HCT116 (cell line): ENCODE data around the gene SIDT1. TPM values are rescaled to one million over a fixed set of nuclear protein-coding genes. Genes with fewer than 3 reads are reported as not detected.

Experiments
- ATAC-seq: fragments of 200-7000 bp; cut with Tn5 transposase; 2 replicates; pipeline ENCODE4 v1.9.1; 2020; ENCODE audit warnings: mild to moderate bottlenecking, moderate library complexity
- BruUV-seq: library from RNA; stranded (reverse); fragments of 400-500 nt; replicated peaks from 2 replicates; lab custom pipeline; 2021; lab: Mats Ljungman, UMichigan
- CTCF ChIA-PET: fragments of 300-600 bp; sonication (Branson Sonifier 250); formaldehyde crosslinking; loops from one replicate; lab custom pipeline; 2021; ENCODE audit warnings: antibody characterized with exemption; lab: Charles Lee
- POLR2A ChIA-PET: fragments of 300-600, 350-600 bp; sonication (Branson Sonifier 250); formaldehyde crosslinking; loops from one replicate; lab custom pipeline; 2021; ENCODE audit warnings: antibody characterized with exemption; lab: Charles Lee
- RAD21 ChIA-PET, 2 experiments: fragments of 300-600 bp; sonication (Branson Sonifier 250); formaldehyde crosslinking; loops; one replicate each; lab custom pipeline; 2023; ENCODE audit warnings: low total read pairs in 2 of 2; ENCODE audit not compliant: uncharacterized antibody in 2 of 2, unreplicated experiment in 2 of 2, low non-redundant PET in 1 of 2; lab: Charles Lee
- DNase-seq: peaks from one replicate; pipeline ENCODE4 v3.0.0-alpha.2; 2010; ENCODE audit warnings: low read depth, low spot score
- H2AFZ ChIP-seq: fragments of 200-600 bp; shearing (Covaris generic), sonication (generic); 2 replicates; pipeline ENCODE4 v1.6.1; 2017; ENCODE audit warnings: low read depth, mixed run types, mixed read lengths, antibody characterized with exemption, low read length; ENCODE audit not compliant: poor library complexity, severe bottlenecking
- H3K27ac ChIP-seq: 2 replicates; pipeline ENCODE4 v1.5.1; 2012; ENCODE audit warnings: low read depth, low read length
- H3K27me3 ChIP-seq: fragments of 200-600 bp; sonication (generic); 2 replicates; pipeline ENCODE4 v1.6.1; 2016; ENCODE audit warnings: mixed run types, low read length, mixed read lengths; ENCODE audit not compliant: insufficient read depth
- H3K36me3 ChIP-seq, 2 experiments: fragments of 200-500 bp in 1 of 2; fragments of 200-600 bp in 1 of 2; sonication (Bioruptor generic) in 1 of 2; sonication (generic) in 1 of 2; 2 replicates each; pipeline versions ENCODE4 v1.5.1 to v1.6.1; 2014 to 2016; ENCODE audit warnings: low read length in 2 of 2, inconsistent platforms in 1 of 2, mixed read lengths in 1 of 2, mixed run types in 1 of 2; ENCODE audit not compliant: insufficient read depth in 2 of 2, control insufficient read depth in 1 of 2
- H3K4me1 ChIP-seq, 2 experiments: fragments of 200-600 bp in 1 of 2; sonication (generic) in 1 of 2; 2 replicates each; pipeline versions ENCODE4 v1.5.1 to v1.6.1; 2012 to 2017; ENCODE audit warnings: low read length in 2 of 2, inconsistent platforms in 1 of 2, mild to moderate bottlenecking in 1 of 2, mixed read lengths in 1 of 2, mixed run types in 1 of 2, moderate library complexity in 1 of 2; ENCODE audit not compliant: insufficient read depth in 2 of 2, control insufficient read depth in 1 of 2
- H3K4me2 ChIP-seq: fragments of 200-600 bp; sonication (generic); 2 replicates; pipeline ENCODE4 v1.6.1; 2017; ENCODE audit warnings: mixed run types, low read length, mixed read lengths
- H3K4me3 ChIP-seq, 2 experiments: fragments of 200-600 bp in 1 of 2; sonication (generic) in 1 of 2; replicated peaks in 1 of 2; 2 replicates each; pipeline ENCODE4 v1.5.1; 2011 to 2016; ENCODE audit warnings: low read length in 2 of 2, control low read depth in 1 of 2, low read depth in 1 of 2, mild to moderate bottlenecking in 1 of 2, mixed read lengths in 1 of 2, mixed run types in 1 of 2
- H3K79me2 ChIP-seq: fragments of 200-600 bp; sonication (generic); 2 replicates; pipeline ENCODE4 v1.6.1; 2017; ENCODE audit warnings: mild to moderate bottlenecking, mixed run types, low read length, moderate library complexity, mixed read lengths; ENCODE audit not compliant: insufficient read depth
- H3K9ac ChIP-seq: fragments of 200-600 bp; sonication (generic); 2 replicates; pipeline ENCODE4 v1.6.1; 2016; ENCODE audit warnings: low read length, mixed read lengths
- H3K9me2 ChIP-seq: fragments of 200-600 bp; sonication (generic), shearing (Covaris generic); 2 replicates; pipeline ENCODE4 v1.6.1; 2017; ENCODE audit warnings: mixed run types, mild to moderate bottlenecking, moderate library complexity; ENCODE audit not compliant: insufficient read depth
- H3K9me3 ChIP-seq, 2 experiments: fragments of 200-500 bp in 1 of 2; fragments of 200-600 bp in 1 of 2; sonication (Bioruptor generic) in 1 of 2; sonication (generic) in 1 of 2; 2 replicates each; pipeline ENCODE4 v1.6.1; 2014 to 2017; ENCODE audit warnings: low read length in 2 of 2, mixed read lengths in 2 of 2, inconsistent platforms in 1 of 2, low read depth in 1 of 2, mild to moderate bottlenecking in 1 of 2, mixed run types in 1 of 2, moderate library complexity in 1 of 2; ENCODE audit not compliant: control insufficient read depth in 1 of 2, insufficient read depth in 1 of 2
- H4K20me1 ChIP-seq: fragments of 200-600 bp; sonication (generic), shearing (Covaris generic); 2 replicates; pipeline ENCODE4 v1.6.1; 2017; ENCODE audit warnings: mixed run types, mild to moderate bottlenecking, moderate library complexity; ENCODE audit not compliant: insufficient read depth
- CEBPB ChIP-seq: IDR thresholded peaks from 2 replicates; pipeline ENCODE4 v1.6.1; 2012; ENCODE audit warnings: low read depth
- EGR1 ChIP-seq: IDR thresholded peaks from 2 replicates; pipeline ENCODE4 v1.6.1; 2012; ENCODE audit warnings: low read depth
- ELF1 ChIP-seq: IDR thresholded peaks from 2 replicates; pipeline ENCODE4 v1.6.1; 2012; ENCODE audit warnings: low read depth, borderline replicate concordance
- EZH2 ChIP-seq: fragments of 200-600 bp; sonication (generic); IDR thresholded peaks from 2 replicates; pipeline ENCODE4 v1.6.1; 2017; ENCODE audit warnings: antibody characterized with exemption, mixed run types
- FOSL1 ChIP-seq: IDR thresholded peaks from 2 replicates; pipeline ENCODE4 v1.6.1; 2012; ENCODE audit warnings: low read depth
- JUND ChIP-seq: IDR thresholded peaks from 2 replicates; pipeline ENCODE4 v1.6.1; 2012
- POLR2AphosphoS5 ChIP-seq: IDR thresholded peaks from 2 replicates; pipeline ENCODE4 v1.6.1; 2011; ENCODE audit warnings: mild to moderate bottlenecking, low read depth, low read length, moderate library complexity
- SIN3A ChIP-seq: IDR thresholded peaks from 2 replicates; pipeline ENCODE4 v1.6.1; 2012; ENCODE audit warnings: low read depth
- TCF7L2 ChIP-seq: IDR thresholded peaks from 2 replicates; pipeline ENCODE4 v1.7.0; 2011; ENCODE audit warnings: borderline replicate concordance, inconsistent platforms; ENCODE audit not compliant: insufficient read depth, insufficient read length; ENCODE audit errors: extremely low read depth
- ZFX ChIP-seq: fragments of 450-650 bp; IDR thresholded peaks from 2 replicates; pipeline ENCODE4 v1.6.1; 2017
- ZNF274 ChIP-seq: fragments of 200-500 bp; sonication (Bioruptor generic); IDR thresholded peaks from 2 replicates; pipeline ENCODE4 v1.6.1; 2014; ENCODE audit warnings: mild to moderate bottlenecking, low read depth, low read length, inconsistent platforms
- intact Hi-C: fragments of 100-400 bp; cut with micrococcal nuclease; formaldehyde crosslinking; loops from 2 replicates; pipeline ENCODE4 v1.10.0; 2022
- total RNA-seq: library from RNA; stranded (reverse); gene quantifications from one replicate; pipeline ENCODE4 v1.2.1, GENCODE V29; 2021; ENCODE audit not compliant: unreplicated experiment
- TF ChIP-seq, protein P1 (sequence below): IDR thresholded peaks from 2 replicates; pipeline ENCODE4 v1.6.1; 2012
- TF ChIP-seq, protein P2 (sequence below): IDR thresholded peaks from 2 replicates; pipeline ENCODE4 v1.6.1; 2012

SIDT1 gene
- total RNA-seq, 1 experiment from 2014 or later = not detected

- Histone ChIP-seq H3K4me1 (peaks cover 0 to 4% of the 10 kb centered on the region in 2 experiments; a peak in 1 of 4 replicates), H3K9ac (no peak overlapping the region), H3K4me2 (no peak overlapping the region), H3K36me3 (no peaks in the 10 kb centered on the region), H4K20me1 (no peaks in the 10 kb centered on the region), H3K4me3 (no peak overlapping the region), H2AFZ (no peak overlapping the region), H3K27me3 (no peaks in the 10 kb centered on the region), H3K9me3 (no peaks in the 10 kb centered on the region), H3K79me2 (no peaks in the 10 kb centered on the region), H3K27ac (no peak overlapping the region), H3K9me2 (no peaks in the 10 kb centered on the region)
- TF ChIP-seq, protein P1, sequence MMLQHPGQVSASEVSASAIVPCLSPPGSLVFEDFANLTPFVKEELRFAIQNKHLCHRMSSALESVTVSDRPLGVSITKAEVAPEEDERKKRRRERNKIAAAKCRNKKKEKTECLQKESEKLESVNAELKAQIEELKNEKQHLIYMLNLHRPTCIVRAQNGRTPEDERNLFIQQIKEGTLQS = no peak
- TF ChIP-seq FOSL1 (no peak), EGR1 (no peak)
- ChIA-PET POLR2A (no interaction called here), CTCF (no interaction called here), RAD21 (no interaction called here)
- intact Hi-C loops = no loop called here
- ATAC-seq (no peak), DNase-seq (no peak)
- no TSS peak for BruUV-seq
Measured at GRCh38 chr3:113533534-113533892, 1.2 kb downstream of the SIDT1 start.

GRCh38 chr3:113534365-113534764 is 2.0 kb downstream of the SIDT1 start:
- Histone ChIP-seq H3K4me3 (no peak overlapping the region), H3K4me2 (no peak overlapping the region), H3K9ac (no peak overlapping the region), H3K36me3 (no peaks in the 10 kb centered on the region), H2AFZ (no peak overlapping the region), H3K27ac (no peak overlapping the region), H4K20me1 (no peaks in the 10 kb centered on the region), H3K79me2 (no peaks in the 10 kb centered on the region), H3K4me1 (peaks cover 0 to 4% of the 10 kb centered on the region in 2 experiments; a peak in 1 of 4 replicates), H3K9me3 (no peaks in the 10 kb centered on the region), H3K27me3 (no peaks in the 10 kb centered on the region), H3K9me2 (no peaks in the 10 kb centered on the region)
- no peak for DNase-seq
- POLR2A ChIA-PET = no interaction called here
- CTCF ChIA-PET = no interaction called here
- no peak for TF ChIP-seq POLR2AphosphoS5
- no peak for TF ChIP-seq TCF7L2
- no peak for TF ChIP-seq ZNF274
- no peak for TF ChIP-seq ELF1
- TF ChIP-seq, protein P2, sequence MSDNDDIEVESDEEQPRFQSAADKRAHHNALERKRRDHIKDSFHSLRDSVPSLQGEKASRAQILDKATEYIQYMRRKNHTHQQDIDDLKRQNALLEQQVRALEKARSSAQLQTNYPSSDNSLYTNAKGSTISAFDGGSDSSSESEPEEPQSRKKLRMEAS = no peak
- no peak for TF ChIP-seq CEBPB
- no peak for TF ChIP-seq SIN3A
- no peak for TF ChIP-seq EZH2
- TF ChIP-seq ZFX = no peak
- TF ChIP-seq JUND = no peak
- RAD21 ChIA-PET = no interaction called here
- no peak for ATAC-seq
- BruUV-seq = no TSS peak
- intact Hi-C loops = no loop called here
